Endothelial cell of umbilical vein (primary cell): Measurements from ENCODE around the gene RPRML.

ENCODE experiments used
- JUN ChIP-seq: IDR thresholded peaks from 2 replicates; pipeline ENCODE4 v1.6.1; 2011; ENCODE audit warnings: borderline replicate concordance, low read depth; ENCODE audit not compliant: insufficient read length, insufficient read depth
- MAX ChIP-seq: IDR thresholded peaks from 2 replicates; pipeline ENCODE4 v1.6.1; 2011; ENCODE audit not compliant: insufficient read depth, insufficient read length
- MYC ChIP-seq: IDR thresholded peaks from one replicate; pipeline ENCODE4 v1.6.1; 2011; ENCODE audit warnings: mild to moderate bottlenecking, low read depth, low read length
- POLR2AphosphoS5 ChIP-seq: IDR thresholded peaks from 2 replicates; pipeline ENCODE4 v1.6.1; 2012; ENCODE audit warnings: low read depth, mild to moderate bottlenecking, control low read depth, low read length, moderate library complexity; ENCODE audit not compliant: insufficient read depth
- TF ChIP-seq, protein P1 (sequence below), 2 donors: IDR thresholded peaks; 1 replicate in 1 of 2; 2 replicates in 1 of 2; pipeline ENCODE4 v1.5.1; 2011; ENCODE audit warnings: low read length in 2 of 2, mild to moderate bottlenecking in 2 of 2, moderate library complexity in 2 of 2, control low read depth in 1 of 2, inconsistent platforms in 1 of 2, low read depth in 1 of 2; ENCODE audit not compliant: insufficient read depth in 1 of 2; ENCODE audit errors: extremely low read depth in 1 of 2

DNA sequence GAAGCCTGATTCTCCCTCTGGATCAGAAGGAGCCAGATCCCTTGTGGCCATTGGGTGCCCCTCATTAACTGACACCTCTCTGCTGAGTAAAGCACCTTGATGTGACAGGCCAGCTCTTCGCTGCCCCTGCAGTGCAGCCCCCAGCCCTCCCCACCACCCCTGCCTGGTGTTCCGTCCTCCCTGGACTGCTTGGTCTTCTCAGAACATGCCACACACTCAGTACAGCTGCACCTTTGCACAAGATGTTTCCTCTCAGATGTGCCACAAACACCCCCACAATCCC lies 35.9 kb downstream of the RPRML start:
- no peak for TF ChIP-seq POLR2AphosphoS5
- TF ChIP-seq, protein P1, sequence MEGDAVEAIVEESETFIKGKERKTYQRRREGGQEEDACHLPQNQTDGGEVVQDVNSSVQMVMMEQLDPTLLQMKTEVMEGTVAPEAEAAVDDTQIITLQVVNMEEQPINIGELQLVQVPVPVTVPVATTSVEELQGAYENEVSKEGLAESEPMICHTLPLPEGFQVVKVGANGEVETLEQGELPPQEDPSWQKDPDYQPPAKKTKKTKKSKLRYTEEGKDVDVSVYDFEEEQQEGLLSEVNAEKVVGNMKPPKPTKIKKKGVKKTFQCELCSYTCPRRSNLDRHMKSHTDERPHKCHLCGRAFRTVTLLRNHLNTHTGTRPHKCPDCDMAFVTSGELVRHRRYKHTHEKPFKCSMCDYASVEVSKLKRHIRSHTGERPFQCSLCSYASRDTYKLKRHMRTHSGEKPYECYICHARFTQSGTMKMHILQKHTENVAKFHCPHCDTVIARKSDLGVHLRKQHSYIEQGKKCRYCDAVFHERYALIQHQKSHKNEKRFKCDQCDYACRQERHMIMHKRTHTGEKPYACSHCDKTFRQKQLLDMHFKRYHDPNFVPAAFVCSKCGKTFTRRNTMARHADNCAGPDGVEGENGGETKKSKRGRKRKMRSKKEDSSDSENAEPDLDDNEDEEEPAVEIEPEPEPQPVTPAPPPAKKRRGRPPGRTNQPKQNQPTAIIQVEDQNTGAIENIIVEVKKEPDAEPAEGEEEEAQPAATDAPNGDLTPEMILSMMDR (IDR thresholded peaks at IDR 0.05; ENCODE audit: extremely low read depth in 1 of 2, insufficient read depth in 1 of 2, low read depth in 1 of 2, low read length in 2 of 2): no peak
- no peak for TF ChIP-seq MYC
- TF ChIP-seq JUN: no peak
- no peak for TF ChIP-seq MAX
